H1 (cell line): ENCODE data around the gene CDK5RAP2. TPM values are rescaled to one million over a fixed set of nuclear protein-coding genes. Genes with fewer than 3 reads are reported as not detected.

Experiments
- CTCF ChIA-PET: fragments of 300-600 bp; sonication (Branson Sonifier 250); formaldehyde crosslinking; loops from one replicate; lab custom pipeline; 2021; ENCODE audit not compliant: partially characterized antibody; lab: Charles Lee
- POLR2A ChIA-PET: fragments of 300-600 bp; sonication (Branson Sonifier 250); formaldehyde crosslinking; loops from one replicate; lab custom pipeline; 2021; ENCODE audit warnings: inconsistent platforms; ENCODE audit not compliant: partially characterized antibody; lab: Charles Lee
- DNase-seq, 2 experiments: peaks; one replicate each; pipeline versions ENCODE4 v3.0.0 to v3.0.0-alpha.2; 2010 to 2022; ENCODE audit warnings: low spot score in 2 of 2, low read depth in 1 of 2, mixed read lengths in 1 of 2
- FAIRE-seq: peaks from 2 replicates; lab custom pipeline; 2011; peaks lifted over from hg19 to GRCh38; lab: Jason Lieb, UNC
- H2AFZ ChIP-seq: 2 replicates; pipeline ENCODE4 v1.8.1; 2012; ENCODE audit warnings: low read length, inconsistent platforms
- H2AK5ac ChIP-seq: 2 replicates; pipeline ENCODE4 v1.6.1; 2013; ENCODE audit warnings: low read depth, low read length
- H2BK120ac ChIP-seq: replicated peaks from 2 replicates; pipeline ENCODE3; 2013; ENCODE audit warnings: low read depth, low read length, inconsistent platforms
- H2BK12ac ChIP-seq: 2 replicates; pipeline ENCODE4 v1.6.1; 2013; ENCODE audit warnings: low read depth, low read length
- H2BK15ac ChIP-seq: 2 replicates; pipeline ENCODE4 v1.6.1; 2013; ENCODE audit warnings: low read length
- H2BK20ac ChIP-seq: 2 replicates; pipeline ENCODE4 v1.6.1; 2013; ENCODE audit warnings: low read length
- H2BK5ac ChIP-seq: 2 replicates; pipeline ENCODE4 v1.6.1; 2013; ENCODE audit warnings: low read depth, low read length
- H3K14ac ChIP-seq: 2 replicates; pipeline ENCODE4 v1.6.1; 2013; ENCODE audit warnings: inconsistent platforms; ENCODE audit not compliant: insufficient read length
- H3K18ac ChIP-seq: 2 replicates; pipeline ENCODE4 v1.6.1; 2013; ENCODE audit warnings: low read length; ENCODE audit errors: extremely low read depth
- H3K23ac ChIP-seq: 2 replicates; pipeline ENCODE4 v1.6.1; 2013; ENCODE audit warnings: inconsistent platforms; ENCODE audit not compliant: insufficient read length
- H3K23me2 ChIP-seq: 2 replicates; pipeline ENCODE4 v1.6.1; 2013; ENCODE audit warnings: low read depth, low read length
- H3K27ac ChIP-seq: 2 replicates; pipeline ENCODE4 v1.6.1; 2011; ENCODE audit warnings: low read depth, low read length, inconsistent platforms
- H3K27me3 ChIP-seq, 4 experiments: replicated peaks in 1 of 4; 1 replicate in 1 of 4; 2 replicates in 3 of 4; pipeline versions ENCODE4 v1.6.1 to v1.8.1; 2011 to 2013; ENCODE audit warnings: low read length in 3 of 4, mild to moderate bottlenecking in 3 of 4, inconsistent platforms in 2 of 4, mixed read lengths in 2 of 4, moderate library complexity in 1 of 4; ENCODE audit not compliant: control insufficient read depth in 3 of 4, insufficient read depth in 3 of 4; ENCODE audit errors: extremely low read depth in 1 of 4
- H3K36me3 ChIP-seq, 4 experiments: 2 replicates each; pipeline versions ENCODE4 v1.6.1 to v1.8.1; 2011 to 2013; ENCODE audit warnings: mild to moderate bottlenecking in 4 of 4, low read length in 3 of 4, moderate library complexity in 2 of 4, control low read depth in 1 of 4, inconsistent platforms in 1 of 4; ENCODE audit not compliant: insufficient read depth in 4 of 4, control insufficient read depth in 2 of 4
- H3K4ac ChIP-seq: replicated peaks from 2 replicates; pipeline ENCODE3; 2013; ENCODE audit warnings: low read length, low read depth, mixed read lengths, inconsistent platforms; ENCODE audit not compliant: insufficient read length
- H3K4me1 ChIP-seq, 4 experiments: replicated peaks in 1 of 4; 1 replicate in 1 of 4; 2 replicates in 3 of 4; pipeline versions ENCODE4 v1.6.1 to v1.8.1; 2011 to 2013; ENCODE audit warnings: low read length in 3 of 4, inconsistent platforms in 2 of 4, mixed read lengths in 1 of 4; ENCODE audit not compliant: insufficient read depth in 4 of 4, control insufficient read depth in 3 of 4
- H3K4me2 ChIP-seq, 2 experiments: 2 replicates each; pipeline versions ENCODE4 v1.6.1 to v1.8.1; 2011 to 2013; ENCODE audit warnings: low read depth in 2 of 2, low read length in 2 of 2, control low read depth in 1 of 2, inconsistent platforms in 1 of 2, mild to moderate bottlenecking in 1 of 2; ENCODE audit not compliant: insufficient read depth in 1 of 2
- H3K4me3 ChIP-seq, 4 experiments: fragments of 200-600, 300-600 bp in 1 of 4; sonication (generic), shearing (Covaris generic), sonication (Bioruptor Twin) in 1 of 4; 2 replicates each; pipeline versions ENCODE4 v1.5.1 to v1.8.1; 2011 to 2016; ENCODE audit warnings: low read length in 4 of 4, low read depth in 3 of 4, control low read depth in 2 of 4, inconsistent platforms in 2 of 4, mild to moderate bottlenecking in 2 of 4, mixed read lengths in 1 of 4, moderate library complexity in 1 of 4; ENCODE audit not compliant: insufficient read depth in 2 of 4; ENCODE audit errors: extremely low read depth in 1 of 4
- H3K56ac ChIP-seq: replicated peaks from 2 replicates; pipeline ENCODE3; 2013; ENCODE audit warnings: low read depth, mild to moderate bottlenecking, mixed read lengths, low read length, inconsistent platforms; ENCODE audit not compliant: insufficient read length
- H3K79me1 ChIP-seq: 2 replicates; pipeline ENCODE4 v1.6.1; 2013; ENCODE audit warnings: low read depth, low read length, control low read depth
- H3K79me2 ChIP-seq, 2 experiments: 2 replicates each; pipeline versions ENCODE4 v1.6.1 to v1.8.1; 2012 to 2013; ENCODE audit warnings: low read length in 2 of 2, mild to moderate bottlenecking in 2 of 2, inconsistent platforms in 1 of 2; ENCODE audit not compliant: insufficient read depth in 2 of 2, control insufficient read depth in 1 of 2
- H3K9ac ChIP-seq, 4 experiments: replicated peaks in 1 of 4; 1 replicate in 1 of 4; 2 replicates in 3 of 4; pipeline versions ENCODE4 v1.6.1 to v1.8.1; 2011 to 2013; ENCODE audit warnings: low read depth in 3 of 4, low read length in 3 of 4, control low read depth in 2 of 4, mild to moderate bottlenecking in 2 of 4, moderate library complexity in 2 of 4, inconsistent platforms in 1 of 4; ENCODE audit errors: extremely low read depth in 1 of 4
- H3K9me3 ChIP-seq, 2 experiments: 2 replicates each; pipeline versions ENCODE4 v1.6.1 to v1.8.1; 2012 to 2013; ENCODE audit warnings: mild to moderate bottlenecking in 2 of 2, moderate library complexity in 2 of 2, control low read depth in 1 of 2, inconsistent platforms in 1 of 2, low read depth in 1 of 2, low read length in 1 of 2, mixed read lengths in 1 of 2; ENCODE audit not compliant: insufficient read depth in 2 of 2
- H4K20me1 ChIP-seq, 2 experiments: replicated peaks in 1 of 2; 2 replicates each; pipeline versions ENCODE3 to v1.8.1; 2011 to 2013; ENCODE audit warnings: inconsistent platforms in 2 of 2, low read length in 2 of 2, mild to moderate bottlenecking in 1 of 2; ENCODE audit not compliant: insufficient read depth in 2 of 2, control insufficient read depth in 1 of 2
- H4K5ac ChIP-seq: 2 replicates; pipeline ENCODE4 v1.6.1; 2013; ENCODE audit warnings: low read length, low read depth, mixed read lengths, inconsistent platforms; ENCODE audit not compliant: insufficient read length
- H4K8ac ChIP-seq: 2 replicates; pipeline ENCODE4 v1.8.0; 2013; ENCODE audit warnings: mild to moderate bottlenecking, moderate library complexity, low read length, inconsistent platforms; ENCODE audit not compliant: insufficient read depth; ENCODE audit errors: extremely low read depth
- H4K91ac ChIP-seq: replicated peaks from 2 replicates; pipeline ENCODE3; 2013; ENCODE audit warnings: low read length, mixed read lengths, inconsistent platforms; ENCODE audit not compliant: insufficient read length
- BCL11A ChIP-seq, 2 experiments: IDR thresholded peaks; one replicate each; pipeline ENCODE4 v1.6.1; 2011; ENCODE audit warnings: low read depth in 2 of 2, low read length in 2 of 2, mild to moderate bottlenecking in 2 of 2
- CBX8 ChIP-seq: fragments of 300-800, 300-1000 bp; sonication (generic); IDR thresholded peaks from 2 replicates; pipeline ENCODE4 v1.7.1; 2016; ENCODE audit warnings: low read depth, low read length, borderline replicate concordance
- CREB1 ChIP-seq: IDR thresholded peaks from 2 replicates; pipeline ENCODE4 v1.6.1; 2012; ENCODE audit warnings: inconsistent platforms
- CTBP2 ChIP-seq: IDR thresholded peaks from 2 replicates; pipeline ENCODE4 v1.7.0; 2011; ENCODE audit warnings: borderline replicate concordance, mild to moderate bottlenecking, moderate library complexity, mixed read lengths, low read length; ENCODE audit not compliant: insufficient read depth, insufficient read length
- EP300 ChIP-seq, 2 experiments: IDR thresholded peaks; 1 replicate in 1 of 2; 2 replicates in 1 of 2; pipeline ENCODE4 v1.6.1; 2011 to 2012; ENCODE audit warnings: low read depth in 2 of 2, low read length in 2 of 2, mild to moderate bottlenecking in 2 of 2, borderline replicate concordance in 1 of 2, inconsistent platforms in 1 of 2, moderate library complexity in 1 of 2
- FOSL1 ChIP-seq: IDR thresholded peaks from 2 replicates; pipeline ENCODE4 v1.6.1; 2011; ENCODE audit warnings: mild to moderate bottlenecking, low read depth, low read length, moderate library complexity; ENCODE audit not compliant: insufficient read depth
- JUND ChIP-seq: IDR thresholded peaks from 2 replicates; pipeline ENCODE4 v1.6.1; 2011; ENCODE audit warnings: mild to moderate bottlenecking, improper control_type of control experiment, low read length
- KDM1A ChIP-seq: fragments of 200-600, 300-600 bp; sonication (generic); IDR thresholded peaks from 2 replicates; pipeline ENCODE4 v1.7.1; 2016; ENCODE audit warnings: mild to moderate bottlenecking, low read length, borderline replicate concordance
- POLR2AphosphoS5 ChIP-seq: IDR thresholded peaks from 2 replicates; pipeline ENCODE4 v1.6.1; 2011; ENCODE audit warnings: low read depth, low read length
- RBBP5 ChIP-seq: IDR thresholded peaks from 2 replicates; pipeline ENCODE4 v1.7.1; 2012; ENCODE audit warnings: low read depth, mild to moderate bottlenecking, inconsistent platforms, low read length, moderate library complexity, borderline replicate concordance
- SRF ChIP-seq: IDR thresholded peaks from 2 replicates; pipeline ENCODE4 v1.6.1; 2011; ENCODE audit warnings: mild to moderate bottlenecking, low read depth, low read length, moderate library complexity
- WGBS, 2 experiments: shearing (Covaris generic) in 1 of 2; methylation state at CpG; one replicate each; pipeline versions ENCODE4 v1.1.6 to v1.1.7; 2013 to 2015; ENCODE audit warnings: low lambda C conversion rate in 2 of 2, mixed read lengths in 2 of 2, inconsistent platforms in 1 of 2, low coverage in 1 of 2, missing lambda C conversion rate in 1 of 2; ENCODE audit not compliant: insufficient replicate concordance in 2 of 2, insufficient coverage in 1 of 2, insufficient read length in 1 of 2; ENCODE audit errors: extremely low coverage in 1 of 2, missing lambda C conversion rate in 1 of 2; 5-methylcytosine and 5-hydroxymethylcytosine counted together
- polyA plus RNA-seq, 7 experiments: library from polyadenylated mRNA; depleted of rRNA in 3 of 7; stranded (reverse) in 5 of 7; unstranded in 2 of 7; fragments of >200 nt in 5 of 7; fragments of 200-250 nt in 2 of 7; gene quantifications; 1 replicate in 5 of 7; 2 replicates in 1 of 7; 4 replicates in 1 of 7; pipeline versions ENCODE4 v1.2.1 to v1.2.3, GENCODE V29; 2011 to 2013; ENCODE audit warnings: missing spikeins in 2 of 7, mixed read lengths in 2 of 7
- total RNA-seq: library from RNA; stranded (reverse); fragmentation: NEBNext Ultra II Directional; extraction: Animal tissue kit (Norgen Biotek cat#: 25700); gene quantifications from 2 replicates; pipeline ENCODE4 v1.2.1, GENCODE V29; 2021
- TF ChIP-seq, protein P1 (sequence below): IDR thresholded peaks from 2 replicates; pipeline ENCODE4 v1.6.1; 2011; ENCODE audit warnings: low read length, improper control_type of control experiment

The CDK5RAP2 gene
- total and polyA plus RNA-seq, 2 of the 8 experiments (the other 6 are each of a cell fraction or from before 2014, with no cell fraction given) = 19.8 to 49.4 TPM

DNA sequence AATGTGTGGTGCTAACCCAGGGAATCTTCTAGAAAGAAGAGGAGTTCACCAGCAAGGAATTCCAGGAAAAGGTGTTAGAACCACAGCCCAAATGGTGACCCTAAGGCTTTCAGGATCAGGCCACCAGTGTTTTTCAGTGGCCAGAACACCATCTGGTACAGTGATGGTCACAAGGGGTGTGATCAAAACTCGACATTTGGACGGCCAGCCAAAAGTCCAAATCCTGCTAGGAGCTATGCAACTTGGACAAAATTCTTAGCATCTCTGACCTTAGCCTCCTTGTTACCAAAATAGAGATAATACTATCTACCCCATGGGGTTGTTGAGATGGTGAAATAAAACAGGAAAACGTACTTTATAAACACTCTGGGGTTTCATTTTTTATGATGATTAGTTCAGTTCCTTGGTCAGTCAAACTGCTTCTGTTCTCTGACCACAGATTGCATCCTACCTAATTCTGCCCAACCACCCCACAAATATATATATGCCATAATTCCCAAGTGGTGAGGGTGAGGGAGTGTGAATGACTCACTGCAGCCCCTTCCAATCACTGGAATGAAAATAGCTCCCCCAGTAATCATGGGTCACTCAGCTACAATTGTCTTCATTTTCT lies 210.3 kb downstream of the CDK5RAP2 start:
- ChIA-PET POLR2A (no interaction called here), CTCF (interaction anchor here (1.0 kb wide), 1 partner anchor 21 kb away, joined by 3 read pairs; no protein-coding TSS in a partner anchor)
- Histone ChIP-seq H2BK15ac (no peak overlapping the region), H4K5ac (no peak overlapping the region), H2BK120ac (no peak overlapping the region), H3K79me2 (no peaks in the 10 kb centered on the region), H3K4me2 (no peak overlapping the region), H3K14ac (no peak overlapping the region), H3K9ac (0 out of 7 replicates have a peak overlapping the region, but pooled peaks of 1 of the 4 experiments have one; percentile 21), H3K27me3 (no peaks in the 10 kb centered on the region), H3K79me1 (no peaks in the 10 kb centered on the region), H4K91ac (no peak overlapping the region), H3K9me3 (no peaks in the 10 kb centered on the region), H3K23ac (no peak overlapping the region), H2BK20ac (no peak overlapping the region), H3K18ac (no peak overlapping the region), H2AK5ac (no peak overlapping the region), H3K36me3 (no peaks in the 10 kb centered on the region), H3K4ac (no peak overlapping the region), H2BK5ac (no peak overlapping the region), H4K20me1 (no peaks in the 10 kb centered on the region), H4K8ac (no peak overlapping the region), H2BK12ac (no peak overlapping the region), H3K27ac (no peak overlapping the region), H2AFZ (no peak overlapping the region), H3K56ac (no peak overlapping the region), H3K4me1 (peaks cover 0 to 9% (median 0%) of the 10 kb centered on the region in 4 experiments; a peak in 1 of 7 replicates), H3K23me2 (no peaks in the 10 kb centered on the region), H3K4me3 (no peak overlapping the region)
- 91% methylated on average over 3 of the region's 3 CpGs; no CpG with 5 or more reads in 1 of the 2 experiments for WGBS, 2 experiments
- DNase-seq (no peak), FAIRE-seq (no peak)
- TF ChIP-seq, protein P1, sequence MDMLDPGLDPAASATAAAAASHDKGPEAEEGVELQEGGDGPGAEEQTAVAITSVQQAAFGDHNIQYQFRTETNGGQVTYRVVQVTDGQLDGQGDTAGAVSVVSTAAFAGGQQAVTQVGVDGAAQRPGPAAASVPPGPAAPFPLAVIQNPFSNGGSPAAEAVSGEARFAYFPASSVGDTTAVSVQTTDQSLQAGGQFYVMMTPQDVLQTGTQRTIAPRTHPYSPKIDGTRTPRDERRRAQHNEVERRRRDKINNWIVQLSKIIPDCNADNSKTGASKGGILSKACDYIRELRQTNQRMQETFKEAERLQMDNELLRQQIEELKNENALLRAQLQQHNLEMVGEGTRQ = no peak
- TF ChIP-seq CREB1 = no peak
- TF ChIP-seq KDM1A = no peak
- TF ChIP-seq POLR2AphosphoS5 = no peak
- no peak for TF ChIP-seq BCL11A (IDR thresholded peaks at IDR 0.05; ENCODE audit: low read depth in 2 of 2, low read length in 2 of 2)
- TF ChIP-seq EP300 (IDR thresholded peaks at IDR 0.05; ENCODE audit: borderline replicate concordance in 1 of 2, low read depth in 2 of 2, low read length in 2 of 2) = no peak
- TF ChIP-seq FOSL1 = no peak
- no peak for TF ChIP-seq CTBP2
- TF ChIP-seq JUND = no peak
- TF ChIP-seq SRF = no peak
- no peak for TF ChIP-seq RBBP5
- TF ChIP-seq CBX8 = no peak
